Measurements from ENCODE around the gene IVD.

- TF ChIP-seq POLR2A (IDR thresholded peaks at IDR 0.05; ENCODE audit: low read depth, low read length) (no peak), POLR2AphosphoS5 (IDR thresholded peaks at IDR 0.05; ENCODE audit: low read depth, low read length) (no peak), PAX5 (IDR thresholded peaks at IDR 0.05; ENCODE audit: insufficient read depth, low read length, severe bottlenecking) (no peak), TAF1 (IDR thresholded peaks at IDR 0.05; ENCODE audit: low read depth, low read length) (no peak), POU2F2 (IDR thresholded peaks at IDR 0.05; ENCODE audit: low read depth, low read length) (no peak), SPI1 (IDR thresholded peaks at IDR 0.05; ENCODE audit: low read depth, low read length) (no peak)
These were observed 38.3 kb downstream of the IVD start for GRCh38 chr15:40443846-40444245.

Data from GM12891 (cell line).